ENCODE results near the gene RHBDD3.
"Not testable (repeated sequence)": the region's sequence is repeated elsewhere in the genome, so short reads cannot be mapped to it uniquely, and the experiment has no call there.

The RHBDD3 gene

DNA sequence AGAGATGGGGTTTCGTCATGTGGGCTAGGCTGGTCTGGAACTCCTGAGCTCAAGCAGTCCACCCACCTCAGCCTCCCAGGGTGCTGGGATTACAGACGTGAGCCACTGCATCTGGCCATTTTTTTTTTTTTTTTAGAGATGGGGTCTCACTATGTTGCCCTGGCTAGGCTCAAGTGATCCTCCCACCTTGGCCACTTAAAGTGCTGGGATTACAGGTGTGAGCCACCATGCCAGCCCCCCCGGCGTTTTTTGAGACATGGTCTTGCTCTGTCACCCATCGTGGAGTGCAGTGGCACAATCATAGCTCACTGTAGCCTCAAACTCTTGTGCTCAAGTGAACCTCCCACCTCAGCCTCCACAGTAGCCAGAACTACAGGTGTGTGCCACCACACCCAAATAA lies 16.5 kb downstream of the RHBDD3 start:
- TF ChIP-seq, protein P1, sequence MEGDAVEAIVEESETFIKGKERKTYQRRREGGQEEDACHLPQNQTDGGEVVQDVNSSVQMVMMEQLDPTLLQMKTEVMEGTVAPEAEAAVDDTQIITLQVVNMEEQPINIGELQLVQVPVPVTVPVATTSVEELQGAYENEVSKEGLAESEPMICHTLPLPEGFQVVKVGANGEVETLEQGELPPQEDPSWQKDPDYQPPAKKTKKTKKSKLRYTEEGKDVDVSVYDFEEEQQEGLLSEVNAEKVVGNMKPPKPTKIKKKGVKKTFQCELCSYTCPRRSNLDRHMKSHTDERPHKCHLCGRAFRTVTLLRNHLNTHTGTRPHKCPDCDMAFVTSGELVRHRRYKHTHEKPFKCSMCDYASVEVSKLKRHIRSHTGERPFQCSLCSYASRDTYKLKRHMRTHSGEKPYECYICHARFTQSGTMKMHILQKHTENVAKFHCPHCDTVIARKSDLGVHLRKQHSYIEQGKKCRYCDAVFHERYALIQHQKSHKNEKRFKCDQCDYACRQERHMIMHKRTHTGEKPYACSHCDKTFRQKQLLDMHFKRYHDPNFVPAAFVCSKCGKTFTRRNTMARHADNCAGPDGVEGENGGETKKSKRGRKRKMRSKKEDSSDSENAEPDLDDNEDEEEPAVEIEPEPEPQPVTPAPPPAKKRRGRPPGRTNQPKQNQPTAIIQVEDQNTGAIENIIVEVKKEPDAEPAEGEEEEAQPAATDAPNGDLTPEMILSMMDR (IDR thresholded peaks at IDR 0.05; ENCODE audit: low read depth, low read length), result no peak
- in situ Hi-C loops (cut with HindIII; ENCODE audit: low sequenced_read_pairs), result no loop called here
- no peak for DNase-seq (ENCODE audit: low read depth, low spot score)
- H3K4me3 ChIP-seq (ENCODE audit: low read depth, low read length), result no peak overlapping the region

DNA sequence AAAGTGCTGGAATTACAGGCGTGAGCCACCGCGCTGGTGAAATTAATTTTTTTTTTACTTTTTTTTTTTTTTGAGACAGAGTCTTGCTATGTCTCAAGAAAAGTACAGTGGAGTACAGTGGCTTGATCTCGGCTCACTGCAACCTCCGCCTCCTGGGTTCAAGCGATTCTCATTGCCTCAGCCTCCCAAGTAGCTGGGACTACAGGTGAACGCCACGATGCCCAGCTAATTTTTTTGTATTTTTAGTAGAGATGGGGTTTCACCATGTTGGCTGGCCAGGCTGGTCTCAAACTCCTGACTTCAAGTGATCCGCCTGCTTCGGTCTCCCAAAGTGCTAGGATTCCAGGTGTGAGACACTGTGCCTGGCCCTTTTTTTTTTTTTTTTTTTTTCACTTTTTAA lies 19.9 kb downstream of the RHBDD3 start:
- H3K4me3 ChIP-seq (ENCODE audit: low read depth, low read length); in situ Hi-C loops (cut with HindIII; ENCODE audit: low sequenced_read_pairs); DNase-seq (ENCODE audit: low read depth, low spot score): not testable (repeated sequence)

DNA sequence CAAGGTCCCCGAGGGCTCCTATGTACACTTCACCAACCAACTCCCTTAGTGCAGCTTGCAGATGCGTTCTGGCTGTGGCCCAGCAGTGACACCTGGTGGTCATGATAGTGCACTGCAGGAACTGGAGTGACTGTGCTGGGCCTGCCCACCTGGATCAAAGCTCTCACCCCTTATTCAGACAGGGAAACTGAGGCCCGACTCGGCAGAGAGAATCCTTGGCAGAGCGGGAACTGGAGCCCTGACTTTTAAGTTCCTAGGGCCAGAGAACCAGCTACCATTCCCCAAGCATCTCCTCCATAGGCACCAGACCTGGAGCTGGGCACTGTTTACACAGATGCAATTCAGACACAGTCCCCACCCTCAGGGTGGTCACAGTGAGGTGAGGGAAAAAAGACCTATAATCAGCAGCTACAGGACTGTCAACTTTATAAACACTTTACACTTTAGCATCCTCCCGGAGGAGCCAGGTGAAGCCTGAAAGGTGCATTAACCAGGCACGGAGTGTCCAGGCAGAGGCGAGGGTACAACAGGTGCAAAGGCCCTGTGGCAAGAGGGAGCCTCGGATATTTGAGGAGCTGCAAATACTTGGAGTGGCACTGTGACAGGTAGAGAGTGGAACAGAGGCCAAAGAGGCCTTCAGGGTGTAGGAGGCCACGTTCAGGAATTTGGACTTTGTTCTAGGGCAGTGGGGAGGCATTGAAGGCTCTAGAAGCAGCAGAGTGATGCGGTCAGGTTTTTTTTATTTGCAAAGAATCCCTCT lies 22.0 kb downstream of the RHBDD3 start:
- in situ Hi-C loops (cut with HindIII; ENCODE audit: low sequenced_read_pairs), result no loop called here
- no peak overlapping the region for H3K4me3 ChIP-seq (ENCODE audit: low read depth, low read length)
- TF ChIP-seq, protein P1 (IDR thresholded peaks at IDR 0.05; ENCODE audit: low read depth, low read length), result peak; percentile 99
- peak; percentile 60 for DNase-seq (ENCODE audit: low read depth, low spot score)

DNA sequence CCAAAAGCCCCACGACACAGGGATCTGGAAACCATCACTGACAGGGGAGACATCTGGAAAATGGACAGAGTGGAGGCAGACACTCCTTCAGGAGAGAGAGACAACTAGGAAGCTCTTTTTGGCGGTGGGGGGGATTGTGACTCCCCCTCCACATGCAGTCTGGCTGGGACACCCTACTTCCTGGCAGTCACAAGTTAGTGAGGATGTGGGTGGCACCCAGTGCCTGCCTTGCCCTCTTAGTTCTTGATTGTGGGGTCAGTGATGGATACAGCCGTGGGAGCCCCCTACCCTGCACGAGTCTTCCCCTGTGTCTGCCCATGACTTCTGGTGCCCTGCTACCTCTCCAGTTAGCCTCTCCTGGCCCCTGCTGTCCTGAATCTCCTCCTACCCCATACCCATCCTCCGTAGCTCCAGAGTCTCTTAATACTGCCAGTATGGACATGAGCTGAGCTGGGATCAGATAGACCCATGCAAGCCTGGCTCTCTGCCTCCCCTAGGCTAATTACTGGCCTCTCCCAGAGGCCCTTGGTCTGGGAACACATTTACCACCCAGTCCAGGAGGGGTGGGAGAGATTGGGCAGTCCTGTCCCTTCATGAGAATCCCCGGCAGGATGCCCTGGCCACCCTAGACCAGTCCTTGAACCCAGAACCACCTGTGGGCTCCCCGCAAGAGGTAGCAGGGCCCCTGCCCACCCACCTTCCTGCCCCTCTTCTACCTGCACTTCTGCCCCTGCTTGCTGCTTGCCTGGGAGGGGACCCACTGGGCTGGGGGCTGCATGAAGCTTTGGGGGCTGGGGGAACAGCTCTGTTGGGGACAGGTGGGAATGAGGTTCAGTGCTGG lies 22.8 kb downstream of the RHBDD3 start:
- in situ Hi-C loops (cut with HindIII; ENCODE audit: low sequenced_read_pairs), result no loop called here
- DNase-seq (ENCODE audit: low read depth, low spot score), result no peak
- TF ChIP-seq, protein P1 (IDR thresholded peaks at IDR 0.05; ENCODE audit: low read depth, low read length), result no peak
- H3K4me3 ChIP-seq (ENCODE audit: low read depth, low read length), result no peak overlapping the region

DNA sequence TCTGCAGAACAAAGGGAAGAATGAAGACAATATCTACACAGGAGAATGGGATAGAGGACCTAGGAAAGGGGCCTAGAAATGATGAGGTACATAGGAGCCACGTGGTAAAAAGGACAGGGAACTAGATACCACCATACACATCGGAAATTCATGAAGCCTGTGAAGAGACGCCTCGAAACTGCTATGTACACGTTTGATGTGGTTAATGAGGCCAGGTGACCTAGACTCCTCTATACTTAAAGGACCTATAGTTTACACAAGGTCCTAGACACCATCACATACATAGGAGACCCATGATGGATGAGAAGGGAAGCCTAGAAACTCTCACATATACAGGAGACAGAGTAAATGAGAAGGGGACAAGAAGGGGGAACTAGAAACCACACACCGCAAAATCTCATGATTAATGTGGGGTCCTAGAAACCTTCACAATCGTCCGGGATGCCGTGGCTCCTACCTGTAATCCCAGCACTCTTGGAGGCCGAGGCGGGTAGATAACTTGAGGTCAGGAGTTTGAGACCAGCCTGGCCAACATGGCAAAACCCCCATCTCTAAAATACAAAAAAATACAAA lies 23.8 kb downstream of the RHBDD3 start:
- TF ChIP-seq, protein P1 (IDR thresholded peaks at IDR 0.05; ENCODE audit: low read depth, low read length), result no peak
- in situ Hi-C loops (cut with HindIII; ENCODE audit: low sequenced_read_pairs), result no loop called here
- no peak overlapping the region for H3K4me3 ChIP-seq (ENCODE audit: low read depth, low read length)
- no peak for DNase-seq (ENCODE audit: low read depth, low spot score)

DNA sequence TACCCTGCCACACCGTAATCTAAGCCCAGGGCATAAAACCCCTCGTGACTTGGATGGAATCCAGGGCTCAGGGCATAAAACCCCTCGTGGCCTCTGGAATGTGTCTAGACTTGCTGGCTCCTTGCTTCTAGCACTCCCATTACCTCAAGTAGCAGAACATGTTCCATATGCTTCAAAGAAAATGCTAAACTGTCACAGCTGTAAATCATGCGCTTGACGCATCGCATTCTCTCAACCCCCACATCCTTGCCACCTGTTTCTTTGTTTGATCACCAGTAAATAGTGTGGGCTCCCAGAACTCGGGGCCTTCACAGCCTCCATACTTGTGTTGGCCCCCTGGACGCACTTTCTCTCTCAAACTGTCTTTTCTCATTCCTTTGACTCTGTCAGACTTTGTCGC lies 27.3 kb downstream of the RHBDD3 start:
- H3K4me3 ChIP-seq (ENCODE audit: low read depth, low read length); DNase-seq (ENCODE audit: low read depth, low spot score); in situ Hi-C loops (cut with HindIII; ENCODE audit: low sequenced_read_pairs): not testable (repeated sequence)

DNA sequence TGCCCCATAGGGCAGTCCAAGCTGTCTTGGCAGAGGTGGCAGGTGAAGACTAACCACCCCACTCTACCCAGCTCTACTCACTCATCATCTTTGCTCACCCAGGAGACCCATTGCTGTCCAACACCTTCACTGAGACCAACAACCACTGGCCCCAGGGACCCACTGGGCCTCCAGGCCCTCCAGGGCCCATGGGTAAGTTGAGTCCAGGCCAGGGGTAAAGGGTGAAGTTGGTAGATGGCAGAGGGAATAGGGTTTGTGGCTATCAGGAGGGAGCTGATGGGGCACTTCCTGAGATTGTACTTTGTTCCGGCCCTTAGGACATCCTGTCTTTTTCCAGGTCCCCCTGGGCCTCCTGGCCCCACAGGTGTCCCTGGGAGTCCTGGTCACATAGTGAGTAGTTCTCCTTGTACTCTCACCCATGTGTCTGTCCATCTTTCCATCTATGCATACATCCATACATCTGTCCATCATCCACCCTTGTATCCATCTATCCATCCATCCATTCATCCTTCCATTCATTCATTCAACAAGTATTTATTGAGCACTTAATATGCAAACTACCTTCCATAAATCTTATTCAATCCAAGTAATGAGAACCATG lies 34.4 kb downstream of the RHBDD3 start:
- DNase-seq (ENCODE audit: low read depth, low spot score), result no peak

More for the DNA sequence above, 34.4 kb downstream of the RHBDD3 start:
- no peak overlapping the region for H3K4me3 ChIP-seq (ENCODE audit: low read depth, low read length)
- in situ Hi-C loops (cut with HindIII; ENCODE audit: low sequenced_read_pairs), result no loop called here
- TF ChIP-seq, protein P1 (IDR thresholded peaks at IDR 0.05; ENCODE audit: low read depth, low read length), result no peak
